Astrocyte of the cerebellum (primary cell): ENCODE results near the gene TXNDC11.

ENCODE experiments used
- DNase-seq: peaks from one replicate; pipeline ENCODE4 v3.0.0-alpha.2; 2011; ENCODE audit warnings: low read depth
- H3K4me3 ChIP-seq: 2 replicates; pipeline ENCODE4 v1.5.1; 2011; ENCODE audit warnings: mild to moderate bottlenecking, low read depth, low read length, moderate library complexity
- CTCF ChIP-seq: IDR thresholded peaks from 2 replicates; pipeline ENCODE4 v1.5.1; 2012; ENCODE audit warnings: low read length, low read depth, moderate library complexity, mild to moderate bottlenecking; ENCODE audit errors: missing control alignments
- in situ Hi-C: cut with HindIII; loops from 2 replicates; pipeline ENCODE4 v1.10.0; 2017; ENCODE audit warnings: low sequenced_read_pairs

Gene TXNDC11

GRCh38 chr16:11759163-11759834, 16.6 kb upstream of the TXNDC11 start:
- no peak for TF ChIP-seq CTCF

GRCh38 chr16:11757671-11758545, 15.3 kb upstream of the TXNDC11 start:
- TF ChIP-seq CTCF, result peak; percentile 7
- DNase-seq, result peak; percentile 86
- in situ Hi-C loops, result no loop called here
- H3K4me3 ChIP-seq, result no peak overlapping the region

More at GRCh38 chr16:11759163-11759834, 16.6 kb upstream of the TXNDC11 start:
- H3K4me3 ChIP-seq, result no peak overlapping the region
- in situ Hi-C loops, result no loop called here
- DNase-seq, result no peak

- no peak overlapping the region for H3K4me3 ChIP-seq
- in situ Hi-C loops, result no loop called here
- TF ChIP-seq CTCF, result no peak
- no peak for DNase-seq
These were observed 13.6 kb upstream of the TXNDC11 start for GRCh38 chr16:11756248-11756647.

- in situ Hi-C loops, result no loop called here
- no peak overlapping the region for H3K4me3 ChIP-seq
- no peak for DNase-seq
- TF ChIP-seq CTCF, result no peak
These were observed 12.5 kb upstream of the TXNDC11 start for GRCh38 chr16:11755022-11755760.

- no peak for TF ChIP-seq CTCF
- DNase-seq, result no peak
- in situ Hi-C loops, result no loop called here
- no peak overlapping the region for H3K4me3 ChIP-seq
These were observed 10.2 kb upstream of the TXNDC11 start for GRCh38 chr16:11752856-11753255.

GRCh38 chr16:11750056-11750455, 7.4 kb upstream of the TXNDC11 start:
- no peak for DNase-seq
- no peak for TF ChIP-seq CTCF
- H3K4me3 ChIP-seq, result no peak overlapping the region
- in situ Hi-C loops, result no loop called here
